HEK293 (cell line): Measurements from ENCODE around the gene OVCH2.

Source experiments
- CTCF ChIP-seq: fragments of 450-650 bp; formaldehyde crosslinking; IDR thresholded peaks from 2 replicates; pipeline ENCODE4 v1.5.1; 2016; ENCODE audit warnings: missing biosample characterization, missing genetic modification characterization
- PATZ1 ChIP-seq: fragments of 450-650 bp; formaldehyde crosslinking; IDR thresholded peaks from 2 replicates; pipeline ENCODE4 v1.5.1; 2016; ENCODE audit warnings: missing biosample characterization, missing genetic modification characterization
- YY1 ChIP-seq: fragments of 450-650 bp; formaldehyde crosslinking; IDR thresholded peaks from 2 replicates; pipeline ENCODE4 v1.5.1; 2018; ENCODE audit warnings: missing biosample characterization, missing genetic modification characterization
- ZBTB49 ChIP-seq: fragments of 450-650 bp; formaldehyde crosslinking; IDR thresholded peaks from 2 replicates; pipeline ENCODE4 v1.5.1; 2016; ENCODE audit warnings: missing biosample characterization, missing genetic modification characterization, low read depth
- ZBTB7A ChIP-seq: fragments of 450-650 bp; formaldehyde crosslinking; IDR thresholded peaks from 2 replicates; pipeline ENCODE4 v1.5.1; 2016; ENCODE audit warnings: low read depth, missing biosample characterization, missing genetic modification characterization
- ZNF148 ChIP-seq: fragments of 450-650 bp; formaldehyde crosslinking; IDR thresholded peaks from 2 replicates; pipeline ENCODE4 v1.5.0; 2017; ENCODE audit warnings: missing biosample characterization, missing genetic modification characterization, borderline replicate concordance
- ZNF157 ChIP-seq: fragments of 450-650 bp; formaldehyde crosslinking; IDR thresholded peaks from 2 replicates; pipeline ENCODE4 v1.5.1; 2016; ENCODE audit warnings: missing biosample characterization, missing genetic modification characterization
- ZNF350 ChIP-seq: fragments of 450-650 bp; formaldehyde crosslinking; IDR thresholded peaks from 2 replicates; pipeline ENCODE4 v1.5.0; 2017; ENCODE audit warnings: missing biosample characterization, mild to moderate bottlenecking, missing genetic modification characterization
- ZNF488 ChIP-seq: fragments of 450-650 bp; formaldehyde crosslinking; IDR thresholded peaks from 2 replicates; pipeline ENCODE4 v1.5.1; 2016; ENCODE audit warnings: missing biosample characterization, missing genetic modification characterization
- ZNF513 ChIP-seq: fragments of 450-650 bp; IDR thresholded peaks from 2 replicates; pipeline ENCODE4 v1.5.1; 2018; ENCODE audit warnings: missing biosample characterization, missing genetic modification characterization
- ZNF629 ChIP-seq: fragments of 450-650 bp; formaldehyde crosslinking; IDR thresholded peaks from 2 replicates; pipeline ENCODE4 v1.5.1; 2017; ENCODE audit warnings: missing biosample characterization, missing genetic modification characterization
- ZNF768 ChIP-seq: fragments of 450-650 bp; formaldehyde crosslinking; IDR thresholded peaks from 2 replicates; pipeline ENCODE4 v1.5.1; 2018; ENCODE audit warnings: missing biosample characterization, mild to moderate bottlenecking, missing genetic modification characterization
- ZSCAN4 ChIP-seq: fragments of 450-650 bp; formaldehyde crosslinking; IDR thresholded peaks from 2 replicates; pipeline ENCODE4 v1.5.1; 2017; ENCODE audit warnings: missing biosample characterization, missing genetic modification characterization

GRCh38 chr11:7664867-7665266 lies 41.4 kb downstream of the OVCH2 start:
- TF ChIP-seq ZNF157 (tag by site-specific recombination) (no peak), PATZ1 (tag by site-specific recombination) (no peak), CTCF (tag by site-specific recombination) (no peak), ZNF513 (no peak), ZSCAN4 (tag by site-specific recombination) (no peak), ZNF768 (tag by site-specific recombination) (no peak), ZNF629 (tag by site-specific recombination) (no peak), ZBTB7A (no peak), ZBTB49 (tag by site-specific recombination) (no peak), YY1 (tag by site-specific recombination) (no peak), ZNF350 (tag by site-specific recombination) (no peak), ZNF488 (tag by site-specific recombination) (no peak), ZNF148 (no peak)
